NCI-H1417 (cell line): ENCODE results near the gene FOXP2.

Experiments used
- DNase-seq, 3 experiments: peaks; one replicate each; lab custom pipeline; 2025; lab: John Stamatoyannopoulos, UW

Gene FOXP2

DNA sequence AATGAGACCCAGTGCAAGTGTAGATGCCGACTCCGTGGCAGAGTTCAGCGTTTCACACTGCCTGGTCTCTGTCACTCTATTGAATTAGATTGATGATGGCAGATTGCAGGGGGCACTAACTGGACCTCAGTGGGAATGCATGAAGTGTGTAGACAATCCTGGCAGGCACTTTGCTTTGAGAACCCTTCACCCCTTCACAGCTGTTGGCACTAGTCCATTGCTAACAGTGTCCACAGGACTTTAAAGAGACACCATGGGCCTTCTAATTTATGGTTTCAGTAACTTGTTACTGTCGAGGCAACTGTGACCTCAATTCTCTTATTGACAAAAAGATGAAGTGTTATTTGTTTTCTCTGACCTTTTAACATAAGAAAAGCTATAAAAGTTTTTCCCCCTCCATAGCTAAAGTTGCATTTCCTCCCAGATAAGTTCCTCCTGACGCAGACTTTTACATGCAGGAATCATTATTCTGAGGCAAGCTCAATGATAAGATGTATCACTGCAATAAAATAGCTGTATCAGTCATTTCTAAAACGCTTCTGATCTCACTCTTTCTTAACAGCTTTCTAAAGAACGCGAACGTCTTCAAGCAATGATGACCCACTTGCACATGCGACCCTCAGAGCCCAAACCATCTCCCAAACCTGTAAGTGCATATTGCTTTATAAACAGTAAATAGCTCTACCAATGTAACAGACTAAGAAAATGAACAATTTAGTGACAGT is 238.9 kb downstream of the FOXP2 start:
- DNase-seq: peak; percentile 71 to 97 (median 87)

DNA sequence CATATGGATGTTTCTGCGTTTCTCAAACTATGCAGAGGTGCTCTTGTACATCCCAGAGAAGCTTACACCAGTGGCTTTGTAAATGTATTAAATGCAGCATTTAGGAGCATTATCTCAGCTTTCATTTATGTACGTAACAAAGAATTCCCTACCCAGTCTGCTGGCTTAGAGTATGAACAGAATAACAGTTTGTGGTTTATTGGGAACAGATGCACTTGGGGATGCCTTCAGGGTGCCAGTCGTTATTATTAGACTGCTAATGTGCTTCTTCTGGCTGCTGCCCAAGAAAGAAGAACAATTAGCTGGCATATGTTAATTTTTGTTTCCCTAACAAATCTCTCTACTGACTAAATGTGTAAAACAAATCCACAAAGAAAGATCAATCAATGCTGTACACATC is 241.9 kb downstream of the FOXP2 start:
- peak; percentile 29 to 80 (median 56) for DNase-seq

DNA sequence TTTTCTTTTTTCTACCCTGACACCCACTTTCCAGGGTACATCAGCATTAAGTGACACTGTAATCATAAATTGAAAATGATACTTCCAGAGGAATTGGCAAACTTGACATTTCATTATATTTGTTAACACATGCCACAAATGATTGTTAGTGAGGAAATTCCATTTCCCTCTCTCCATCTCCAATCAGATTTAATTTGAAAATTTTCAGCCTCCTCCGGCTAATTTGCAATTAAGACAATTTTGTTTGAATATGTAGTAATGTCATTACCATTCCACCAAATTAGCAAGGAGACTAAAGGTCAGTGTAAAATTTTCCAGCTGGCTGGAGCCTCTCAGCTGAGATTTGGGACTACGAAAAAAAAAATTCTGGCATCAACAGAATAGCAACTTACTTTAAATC is 242.7 kb downstream of the FOXP2 start:
- no peak for DNase-seq

DNA sequence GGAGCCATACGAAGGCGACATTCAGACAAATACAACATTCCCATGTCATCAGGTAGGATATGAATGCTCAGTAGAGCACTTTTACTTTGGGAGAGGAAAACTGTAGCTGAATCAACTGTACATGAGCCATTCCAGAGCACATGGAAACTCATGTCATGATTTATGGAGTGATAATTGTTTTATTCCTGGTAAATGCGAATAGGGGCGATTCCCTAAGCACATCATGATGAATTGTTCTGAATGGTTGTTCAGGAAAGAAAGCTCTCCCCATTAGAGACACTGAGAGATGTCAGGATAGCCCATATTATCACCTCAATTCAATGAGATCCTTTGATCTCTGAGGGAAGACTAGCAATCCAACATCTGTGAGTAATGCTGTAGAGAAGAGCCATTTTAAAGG is 243.6 kb downstream of the FOXP2 start:
- DNase-seq: peak; percentile 18 to 55 (median 51)

DNA sequence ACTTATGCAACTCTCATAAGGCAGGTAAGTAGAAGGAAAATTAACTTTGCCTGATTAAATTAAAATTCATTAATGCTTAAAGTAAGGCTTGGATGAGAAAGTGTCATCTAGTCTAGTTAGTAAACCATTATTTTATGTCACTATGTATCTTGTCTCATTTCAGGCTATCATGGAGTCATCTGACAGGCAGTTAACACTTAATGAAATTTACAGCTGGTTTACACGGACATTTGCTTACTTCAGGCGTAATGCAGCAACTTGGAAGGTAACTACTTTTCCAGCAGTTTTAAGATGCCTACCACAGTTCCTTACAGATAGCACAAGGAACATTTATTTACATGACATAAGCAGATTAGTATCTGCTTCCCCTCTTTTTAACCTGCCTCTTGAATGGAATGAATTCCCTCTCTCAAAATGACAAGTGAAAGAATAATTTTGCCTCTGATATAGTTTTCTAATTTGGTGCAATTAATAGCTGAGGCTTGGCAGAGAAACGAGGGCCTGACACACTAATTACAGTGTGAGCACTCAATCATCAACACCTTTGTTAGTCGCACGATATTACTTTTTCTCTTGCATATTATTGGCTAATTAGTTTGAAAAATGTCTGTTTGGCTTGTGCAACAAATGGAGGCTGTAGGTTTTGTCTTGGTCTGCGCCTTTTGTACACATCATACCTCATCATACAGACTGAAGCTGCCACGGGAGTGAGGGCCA is 245.0 kb downstream of the FOXP2 start:
- DNase-seq: peak; percentile 62 to 99 (median 84)

DNA sequence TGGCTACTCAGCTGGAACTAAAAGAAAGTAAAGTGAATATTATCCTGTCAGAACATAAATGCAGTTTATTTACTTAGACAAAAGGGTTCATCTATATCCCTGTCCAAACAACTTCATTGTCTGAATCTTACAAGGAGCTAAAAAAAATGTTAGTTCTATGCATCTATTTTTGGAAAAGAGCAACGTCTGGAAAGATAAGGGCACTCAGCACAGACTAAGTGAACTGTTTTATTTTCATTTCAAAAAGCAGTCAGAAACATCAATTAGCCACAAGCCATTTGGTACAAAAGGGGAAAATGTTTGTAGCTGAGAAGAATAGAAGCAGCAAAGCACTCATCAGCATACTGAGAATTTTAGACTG is 245.5 kb downstream of the FOXP2 start:
- peak in 1 of 3 experiments; percentile 97 for DNase-seq

DNA sequence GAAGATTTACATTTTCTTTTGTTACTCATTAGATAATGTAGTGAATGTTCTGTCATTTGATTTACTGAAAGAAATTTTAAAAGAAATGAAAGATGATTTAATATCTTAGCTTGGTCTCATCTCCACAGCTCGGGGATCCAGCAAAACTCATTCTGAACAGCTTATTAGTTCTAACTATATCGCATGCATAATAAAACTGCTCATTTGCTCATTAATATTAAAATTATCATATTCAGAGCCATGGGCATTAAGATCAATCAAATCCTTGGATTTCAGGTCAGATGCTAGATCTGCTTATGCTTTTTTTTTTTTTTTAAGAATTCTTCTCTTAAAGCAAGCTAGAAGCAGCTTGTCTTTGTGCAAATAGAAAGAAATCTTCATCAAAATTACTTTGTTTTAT is 246.1 kb downstream of the FOXP2 start:
- peak in 1 of 3 experiments; percentile 45 for DNase-seq

DNA sequence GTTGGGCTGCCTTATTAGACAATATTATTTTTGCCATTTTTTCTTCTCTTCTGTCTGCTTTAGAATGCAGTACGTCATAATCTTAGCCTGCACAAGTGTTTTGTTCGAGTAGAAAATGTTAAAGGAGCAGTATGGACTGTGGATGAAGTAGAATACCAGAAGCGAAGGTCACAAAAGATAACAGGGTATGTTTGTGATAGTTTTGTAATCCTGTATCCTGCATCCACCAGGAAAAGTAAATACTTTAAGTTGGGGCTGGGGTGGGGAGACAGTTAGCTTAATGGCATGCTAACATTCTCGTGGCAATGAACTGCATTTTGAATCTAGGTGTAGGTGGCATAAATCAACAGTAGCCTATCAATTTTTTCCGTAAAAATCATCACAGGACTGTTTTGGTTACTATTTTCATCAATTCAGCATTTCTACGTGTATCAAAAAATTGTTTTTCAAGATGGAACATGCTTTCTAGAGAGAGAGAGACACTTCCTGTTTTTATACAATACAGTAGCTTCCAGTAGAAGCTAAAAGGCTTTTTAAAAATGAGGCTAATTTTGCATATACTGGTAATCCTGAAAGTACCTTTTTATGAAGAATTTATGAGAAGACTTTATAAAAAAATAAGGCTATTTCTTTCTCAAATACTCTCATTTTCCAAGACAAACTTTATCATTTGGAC is 247.5 kb downstream of the FOXP2 start:
- peak; percentile 21 to 50 (median 45) for DNase-seq

DNA sequence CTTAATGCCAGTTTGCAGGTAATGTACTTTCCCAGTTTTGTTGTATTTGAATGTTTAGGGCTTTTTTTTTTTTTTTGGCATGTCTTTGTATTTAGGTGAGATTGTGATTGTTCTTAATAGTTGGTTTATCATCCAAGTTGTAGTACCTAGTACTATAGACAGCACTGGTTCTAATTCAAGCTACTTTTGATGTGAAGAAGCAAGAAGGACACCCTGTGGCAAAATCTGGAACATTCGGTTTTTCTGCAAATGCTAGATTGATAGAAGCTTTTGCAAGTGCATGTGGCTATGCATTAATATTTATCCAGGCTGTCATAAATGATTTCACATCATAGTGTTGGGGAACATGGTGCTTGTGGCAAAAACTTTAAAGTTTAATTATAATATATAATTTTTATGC is 248.9 kb downstream of the FOXP2 start:
- DNase-seq: peak; percentile 45 to 82 (median 79)

DNA sequence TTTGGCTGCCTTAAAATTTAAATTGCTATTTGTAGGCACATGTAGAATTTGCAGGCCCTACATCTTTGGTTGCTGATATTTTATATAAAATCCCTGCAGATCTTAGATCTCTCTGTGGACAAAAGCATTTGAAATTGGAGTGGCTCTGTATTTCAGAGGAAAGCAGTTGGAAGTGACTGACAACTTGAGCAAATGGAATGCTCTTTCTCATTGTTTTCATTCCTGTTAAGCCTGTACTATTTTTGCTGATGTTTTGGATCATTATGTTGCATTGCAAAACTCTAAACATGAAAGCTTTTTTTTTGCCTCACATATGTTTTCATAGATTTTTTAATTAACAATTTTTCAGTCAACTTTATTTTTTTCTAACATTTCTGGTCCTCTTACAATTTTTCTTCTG is 256.1 kb downstream of the FOXP2 start:
- DNase-seq: no peak

DNA sequence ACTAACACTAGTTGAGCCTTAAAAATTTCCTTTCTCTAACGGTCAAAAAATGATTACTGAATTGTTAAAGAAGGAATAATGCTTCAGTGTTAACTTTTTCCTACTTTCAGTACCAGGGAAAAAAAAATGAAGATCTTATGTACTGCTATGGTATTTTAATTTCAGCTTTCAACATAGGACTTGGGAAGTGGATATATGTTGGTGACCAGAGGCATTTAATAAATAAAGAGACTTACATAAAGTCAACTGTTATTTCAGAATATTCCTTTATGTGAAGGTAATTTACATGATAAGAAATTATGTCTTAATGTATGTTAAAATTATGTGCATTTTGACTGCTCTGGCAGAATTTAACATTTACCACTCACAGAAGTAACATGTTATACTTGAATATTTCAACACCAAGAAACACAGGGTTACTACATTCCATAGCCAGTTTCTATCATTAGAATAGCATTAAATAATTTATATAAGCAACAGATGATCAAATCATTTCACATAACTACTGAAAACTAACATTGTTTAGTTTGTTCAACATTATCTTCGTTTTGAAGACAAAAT is 257.0 kb downstream of the FOXP2 start:
- no peak for DNase-seq

DNA sequence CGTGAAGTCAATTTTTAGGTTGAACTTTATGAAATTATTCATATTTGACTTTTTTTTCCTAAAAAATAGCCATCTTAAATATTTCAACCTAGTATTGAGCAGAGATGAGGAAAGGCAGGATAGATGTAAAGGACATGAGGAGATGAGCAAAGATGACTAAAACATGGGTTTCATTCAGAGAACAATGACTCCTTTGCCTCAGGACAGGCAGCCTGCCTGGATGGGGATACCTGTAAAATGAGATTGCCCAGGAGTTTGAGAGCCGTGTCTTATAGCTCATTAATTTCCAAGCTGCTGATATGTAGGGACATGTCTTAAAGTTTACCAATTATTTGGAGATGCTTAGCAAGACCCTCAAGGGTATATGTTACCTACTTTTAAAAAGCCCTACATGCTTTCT is 263.5 kb downstream of the FOXP2 start:
- no peak for DNase-seq

DNA sequence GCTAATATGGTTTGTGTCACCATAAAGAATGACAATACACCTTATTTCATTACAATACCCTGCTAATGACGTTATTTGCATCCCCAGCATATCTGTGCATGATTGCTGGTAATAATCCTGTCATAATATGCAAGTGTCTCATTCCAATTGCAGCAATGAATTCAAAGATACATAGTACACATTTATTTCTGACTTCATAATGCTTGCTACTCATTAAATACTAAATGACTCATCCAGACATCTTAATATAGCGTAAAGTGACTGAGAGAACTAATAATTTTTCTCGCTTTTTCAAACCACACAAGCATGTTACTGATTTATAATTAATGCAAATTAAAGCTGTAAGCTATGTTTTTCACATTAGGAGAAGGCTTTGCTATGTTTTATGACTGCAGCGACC is 272.6 kb downstream of the FOXP2 start:
- peak in 1 of 3 experiments; percentile 31 for DNase-seq

DNA sequence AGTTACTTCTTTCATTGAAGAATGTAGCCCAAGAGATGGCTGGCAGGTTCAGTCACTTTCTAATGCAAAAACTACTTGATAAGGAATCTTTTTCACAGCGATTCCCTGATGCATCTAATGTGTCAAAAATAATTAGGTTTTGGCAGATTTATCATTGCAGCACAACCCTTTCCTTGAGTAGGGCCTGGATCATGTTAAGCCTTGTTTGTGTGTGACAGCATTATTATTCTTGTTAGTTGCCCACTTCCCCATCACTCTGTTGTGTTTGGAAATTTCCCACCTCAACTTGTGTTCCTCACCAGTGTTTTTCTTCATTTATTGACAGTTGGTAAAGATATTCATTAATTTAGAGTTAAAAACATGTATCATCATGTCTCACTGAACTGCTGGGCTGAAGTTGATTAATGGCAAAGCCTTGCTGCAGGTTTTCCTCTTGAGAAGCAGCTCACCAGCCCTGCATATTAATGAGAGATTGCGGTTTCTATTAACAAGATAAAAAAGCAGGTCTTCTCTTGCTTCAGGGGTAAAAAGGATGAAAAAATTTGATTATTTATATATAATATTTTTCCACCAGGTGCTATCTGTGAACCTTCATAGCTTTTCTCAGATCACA is 273.9 kb downstream of the FOXP2 start:
- DNase-seq: peak in 2 of 3 experiments; percentile 49 to 86

DNA sequence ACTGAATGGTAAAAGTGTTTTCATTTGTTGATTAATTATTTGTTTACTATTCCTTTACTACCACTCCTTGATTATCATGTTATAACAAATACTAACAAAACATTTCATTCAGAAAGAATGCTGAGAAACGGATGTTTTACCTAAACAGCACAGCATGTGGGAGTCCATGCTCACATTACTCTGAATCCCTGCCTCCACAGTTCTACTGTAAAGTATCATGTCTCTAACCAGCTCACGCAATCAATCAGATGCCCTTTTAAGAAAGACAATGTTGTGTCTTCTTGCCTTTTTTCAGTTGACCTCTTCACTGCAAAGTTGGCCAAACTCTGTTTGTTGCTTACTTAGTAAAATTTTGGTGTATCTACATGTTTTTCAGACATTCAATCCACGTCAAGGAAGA is 274.8 kb downstream of the FOXP2 start:
- peak in 1 of 3 experiments; percentile 17 for DNase-seq

DNA sequence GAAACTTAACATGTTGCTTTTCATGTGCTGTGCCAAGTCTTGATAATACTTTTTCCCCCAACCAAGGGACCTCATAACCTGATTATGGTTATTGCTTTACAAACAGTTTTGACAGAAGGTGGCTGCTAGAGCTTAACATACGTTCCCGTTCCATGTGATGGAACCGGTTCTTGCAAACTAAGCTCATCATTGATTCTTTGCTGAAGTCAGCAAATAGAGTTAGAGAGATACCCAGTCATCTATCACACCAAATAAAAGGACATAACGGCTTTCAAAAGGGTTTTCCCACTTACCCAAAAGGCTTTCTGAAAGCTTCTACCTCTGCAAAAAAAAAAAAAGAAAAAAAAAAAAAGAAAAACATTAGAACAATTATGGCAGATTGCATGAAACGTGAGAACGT is 277.0 kb downstream of the FOXP2 start:
- peak in 1 of 3 experiments; percentile 42 for DNase-seq

DNA sequence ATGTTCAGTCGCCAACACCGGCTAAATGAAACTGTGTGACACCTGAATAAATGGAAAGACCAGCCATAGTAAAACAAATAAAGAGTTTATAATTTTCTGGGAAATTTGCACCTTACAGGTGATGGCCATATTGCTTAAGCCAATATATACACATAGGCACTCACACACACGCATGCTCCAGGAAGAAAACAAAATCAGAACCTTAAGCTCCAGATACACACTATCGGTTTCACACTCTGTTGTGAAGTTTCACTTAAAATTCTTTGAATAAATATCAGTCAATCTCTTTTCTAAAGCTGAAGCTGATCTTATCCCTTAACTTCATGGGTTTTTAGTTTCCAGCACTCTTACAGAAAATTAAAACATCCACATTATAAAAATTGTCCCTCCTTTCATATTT is 280.6 kb downstream of the FOXP2 start:
- no peak for DNase-seq

DNA sequence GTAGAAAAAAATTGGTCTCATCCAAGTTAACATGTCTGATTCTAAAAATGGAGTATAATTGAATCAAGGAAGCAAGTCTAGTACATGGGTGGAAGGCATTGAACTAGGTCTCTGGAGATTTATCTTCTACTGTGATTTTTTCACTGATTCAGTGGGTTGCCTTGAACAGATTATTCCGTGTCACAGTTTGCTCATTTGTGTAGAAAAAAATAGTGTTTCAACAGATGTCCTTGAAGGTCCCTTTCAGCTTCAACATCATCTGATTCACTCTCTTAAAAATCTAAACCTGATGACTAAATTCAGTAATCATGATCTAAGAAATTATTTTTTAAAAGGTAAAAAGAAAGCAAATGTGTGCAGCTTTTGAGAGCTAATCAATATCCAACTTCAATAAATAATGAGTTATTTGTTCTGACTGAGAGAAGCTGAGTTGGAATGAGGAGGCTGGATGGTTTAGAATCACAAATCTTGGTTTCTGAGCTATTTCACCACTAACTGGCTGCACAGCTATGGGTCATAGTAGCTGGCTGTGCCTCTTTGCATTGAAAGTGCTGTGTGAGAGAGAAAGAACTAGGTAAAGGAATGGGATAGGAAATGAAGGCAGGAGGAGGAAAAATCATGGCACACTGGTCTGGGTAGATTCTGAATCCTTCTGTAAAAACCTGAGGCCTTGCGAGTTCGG is 285.8 kb downstream of the FOXP2 start:
- no peak for DNase-seq

DNA sequence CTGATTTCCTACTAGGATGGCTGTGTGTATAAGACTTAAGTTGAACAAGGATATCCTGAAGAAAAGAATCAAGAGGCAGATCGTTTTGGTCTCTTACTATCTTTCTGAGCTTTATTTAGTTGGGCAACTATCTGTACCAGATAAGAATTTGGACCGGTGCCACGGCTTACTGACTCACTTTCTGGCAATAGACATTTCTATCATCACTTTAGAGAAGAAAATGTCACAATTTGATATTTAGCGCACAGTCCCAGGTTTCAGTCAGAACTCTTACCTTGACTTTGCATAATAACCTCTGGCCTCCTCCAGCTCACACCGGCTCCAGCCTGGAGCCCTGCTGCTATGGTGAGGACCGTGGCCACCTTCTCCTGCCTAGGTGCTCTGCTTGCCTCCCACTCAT is 289.1 kb downstream of the FOXP2 start:
- no peak for DNase-seq

DNA sequence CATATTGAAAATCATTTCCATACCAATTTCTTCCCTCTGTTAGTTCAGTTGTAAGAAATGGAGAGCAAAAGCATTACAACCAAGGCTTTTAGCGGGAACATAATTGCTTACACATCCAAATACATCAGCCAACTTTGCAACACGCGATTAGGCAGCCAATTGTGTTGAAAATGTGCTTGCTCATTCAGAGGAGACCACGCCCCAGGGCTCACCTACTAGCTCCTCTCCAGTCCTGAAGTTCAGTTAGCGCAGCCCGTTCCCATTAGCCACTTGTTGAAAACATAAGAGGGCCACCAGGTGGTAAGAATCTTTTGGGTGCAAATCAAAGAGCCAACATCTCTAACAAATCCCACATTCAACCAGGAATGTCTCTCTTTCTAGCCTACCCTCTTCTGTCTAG is 294.0 kb downstream of the FOXP2 start:
- DNase-seq: peak in 1 of 3 experiments; percentile 38

DNA sequence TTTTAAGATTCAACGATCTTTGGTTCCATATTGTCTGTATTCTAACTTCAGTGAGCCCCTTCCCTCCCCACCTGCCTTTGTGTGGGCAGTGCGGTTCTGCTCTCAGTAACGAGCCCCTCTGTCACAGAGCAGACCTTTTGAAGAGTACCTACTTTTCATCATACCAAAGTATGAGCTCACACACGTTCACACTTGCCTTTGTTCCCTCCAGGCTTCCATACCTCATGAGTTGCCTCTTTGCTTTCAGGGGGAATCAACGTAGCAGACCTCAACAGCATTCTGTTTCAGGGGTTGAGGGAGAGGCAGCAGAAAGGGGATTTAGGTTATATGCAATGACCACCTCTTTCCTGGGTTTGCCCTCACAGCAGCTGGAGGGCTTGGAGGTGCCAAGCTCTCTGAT is 295.9 kb downstream of the FOXP2 start:
- no peak for DNase-seq

DNA sequence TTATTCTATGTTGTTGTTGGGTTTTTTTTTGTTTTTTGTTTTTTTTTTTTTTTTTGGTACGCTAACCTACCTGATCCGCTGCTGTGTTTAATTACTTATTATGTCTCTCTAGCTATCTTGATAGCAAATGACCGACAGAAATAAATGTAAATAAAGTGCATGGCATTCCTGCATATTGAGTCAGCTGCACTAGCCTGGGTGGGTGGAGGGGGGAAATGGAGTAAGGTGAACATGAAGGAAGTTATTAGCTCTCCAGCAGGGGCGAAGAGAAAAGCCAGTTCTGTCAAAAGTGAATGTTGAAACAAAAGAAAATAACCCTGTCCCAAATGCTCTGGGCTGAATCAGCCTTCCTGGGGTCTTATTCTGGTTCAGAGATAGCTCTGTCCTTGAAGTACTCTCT is 296.6 kb downstream of the FOXP2 start:
- no peak for DNase-seq
